Astrocyte (in vitro differentiated cells and primary cell): ENCODE measurements around the gene RPUSD1.

Source experiments
- EZH2 ChIP-seq: IDR thresholded peaks from 2 replicates; pipeline ENCODE4 v1.6.1; 2012; ENCODE audit warnings: mild to moderate bottlenecking, low read length, inconsistent platforms; ENCODE audit not compliant: insufficient read depth
- TF ChIP-seq, protein P1 (sequence below): IDR thresholded peaks from 2 replicates; pipeline ENCODE4 v1.5.1; 2011; ENCODE audit warnings: low read depth, mild to moderate bottlenecking, inconsistent platforms, low read length, moderate library complexity; ENCODE audit not compliant: insufficient read depth

GRCh38 chr16:831571-832413 is 43.6 kb upstream of the RPUSD1 start:
- TF ChIP-seq, protein P1, sequence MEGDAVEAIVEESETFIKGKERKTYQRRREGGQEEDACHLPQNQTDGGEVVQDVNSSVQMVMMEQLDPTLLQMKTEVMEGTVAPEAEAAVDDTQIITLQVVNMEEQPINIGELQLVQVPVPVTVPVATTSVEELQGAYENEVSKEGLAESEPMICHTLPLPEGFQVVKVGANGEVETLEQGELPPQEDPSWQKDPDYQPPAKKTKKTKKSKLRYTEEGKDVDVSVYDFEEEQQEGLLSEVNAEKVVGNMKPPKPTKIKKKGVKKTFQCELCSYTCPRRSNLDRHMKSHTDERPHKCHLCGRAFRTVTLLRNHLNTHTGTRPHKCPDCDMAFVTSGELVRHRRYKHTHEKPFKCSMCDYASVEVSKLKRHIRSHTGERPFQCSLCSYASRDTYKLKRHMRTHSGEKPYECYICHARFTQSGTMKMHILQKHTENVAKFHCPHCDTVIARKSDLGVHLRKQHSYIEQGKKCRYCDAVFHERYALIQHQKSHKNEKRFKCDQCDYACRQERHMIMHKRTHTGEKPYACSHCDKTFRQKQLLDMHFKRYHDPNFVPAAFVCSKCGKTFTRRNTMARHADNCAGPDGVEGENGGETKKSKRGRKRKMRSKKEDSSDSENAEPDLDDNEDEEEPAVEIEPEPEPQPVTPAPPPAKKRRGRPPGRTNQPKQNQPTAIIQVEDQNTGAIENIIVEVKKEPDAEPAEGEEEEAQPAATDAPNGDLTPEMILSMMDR: no peak
- no peak for TF ChIP-seq EZH2
